ENCODE results near the gene PIK3IP1.
"Not testable (repeated sequence)": the region's sequence is repeated elsewhere in the genome, so short reads cannot be mapped to it uniquely, and the experiment has no call there.

Gene PIK3IP1, protein sequence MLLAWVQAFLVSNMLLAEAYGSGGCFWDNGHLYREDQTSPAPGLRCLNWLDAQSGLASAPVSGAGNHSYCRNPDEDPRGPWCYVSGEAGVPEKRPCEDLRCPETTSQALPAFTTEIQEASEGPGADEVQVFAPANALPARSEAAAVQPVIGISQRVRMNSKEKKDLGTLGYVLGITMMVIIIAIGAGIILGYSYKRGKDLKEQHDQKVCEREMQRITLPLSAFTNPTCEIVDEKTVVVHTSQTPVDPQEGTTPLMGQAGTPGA

DNA sequence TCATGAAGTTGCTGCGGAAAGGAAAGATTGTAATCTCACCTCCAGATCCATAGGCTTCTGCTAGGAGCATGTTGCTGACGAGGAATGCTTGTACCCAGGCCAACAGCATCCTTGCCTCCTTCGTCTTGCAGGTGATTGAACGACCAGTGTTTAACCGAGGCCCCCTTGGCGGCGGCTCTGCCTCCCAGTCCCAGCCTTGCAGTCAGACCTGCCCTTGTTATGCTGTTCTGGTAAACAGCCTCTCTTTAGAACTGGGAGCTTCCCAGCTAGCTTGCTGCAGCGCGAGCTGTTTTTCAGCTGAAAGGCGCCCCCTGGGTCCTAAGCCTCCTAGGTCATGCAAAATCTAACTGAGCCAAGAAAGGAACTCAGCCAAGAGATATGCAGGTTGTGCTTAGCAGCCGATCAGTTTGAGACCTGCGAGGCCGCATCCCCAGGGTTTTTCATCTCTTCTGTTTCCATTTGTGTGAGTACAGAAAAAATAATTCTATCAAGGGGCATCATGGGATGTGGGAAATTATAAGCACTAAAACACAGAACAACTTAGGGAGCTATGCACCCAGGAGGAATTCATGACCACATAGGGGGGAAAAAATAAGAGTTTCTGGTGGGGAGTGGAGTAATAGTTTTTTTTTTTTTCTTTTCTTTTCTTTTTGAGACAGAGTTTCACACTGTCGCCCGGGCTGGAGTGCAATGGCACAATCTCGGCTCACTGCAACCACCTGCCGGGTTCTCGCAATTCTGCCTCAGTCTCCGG, at the start of gene PIK3IP1:
PIK3IP1 (minus strand) TSS at position 253 of the 754 bp plus-strand sequence; CDS start at position 109, 144 bp downstream.
- DNase-seq (ENCODE audit: low spot score), result peak; percentile 74

DNA sequence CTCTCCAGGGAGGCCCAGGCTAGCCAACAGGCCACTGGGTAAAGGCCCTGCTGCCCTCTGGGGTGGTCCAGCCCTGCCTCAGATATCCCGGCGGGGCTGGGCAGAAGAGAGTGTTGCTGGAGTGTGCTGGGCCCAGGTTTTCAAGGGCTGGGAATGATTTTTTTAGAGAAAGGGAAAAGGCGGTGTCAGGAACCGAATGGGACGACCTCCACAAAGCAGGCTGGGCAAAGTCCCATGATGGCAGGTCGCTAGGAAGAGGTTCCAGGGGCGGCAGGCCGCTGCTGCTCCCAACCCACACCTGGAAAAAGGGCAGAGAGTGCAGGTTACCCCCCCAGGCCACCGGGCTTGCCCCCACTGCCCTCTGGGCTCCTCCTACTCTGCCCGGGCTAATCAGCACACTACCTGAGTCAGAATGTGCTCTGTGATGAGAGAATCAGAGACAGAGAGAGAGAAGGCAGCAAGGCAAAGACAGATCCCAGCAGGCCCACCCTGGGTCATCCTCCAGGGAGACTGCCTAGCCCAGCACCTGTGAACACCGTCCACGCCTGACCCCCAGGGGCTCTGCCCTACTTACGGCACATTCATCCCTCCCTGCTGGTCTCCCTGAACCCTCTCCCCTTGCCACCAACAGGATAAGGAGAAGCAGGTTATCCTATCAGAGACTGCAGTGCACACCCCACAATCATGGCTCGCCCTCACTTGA, 49.2 kb upstream of the PIK3IP1 start:
- no peak for DNase-seq (ENCODE audit: low spot score)

GRCh38 chr22:31340765-31341247, 48.5 kb upstream of the PIK3IP1 start:
- DNase-seq (ENCODE audit: low spot score), result no peak

GRCh38 chr22:31340360-31340759, 48.1 kb upstream of the PIK3IP1 start:
- no peak for DNase-seq (ENCODE audit: low spot score)

- DNase-seq (ENCODE audit: low spot score), result no peak
Observed at GRCh38 chr22:31339148-31339832, 47.0 kb upstream of the PIK3IP1 start.

DNA sequence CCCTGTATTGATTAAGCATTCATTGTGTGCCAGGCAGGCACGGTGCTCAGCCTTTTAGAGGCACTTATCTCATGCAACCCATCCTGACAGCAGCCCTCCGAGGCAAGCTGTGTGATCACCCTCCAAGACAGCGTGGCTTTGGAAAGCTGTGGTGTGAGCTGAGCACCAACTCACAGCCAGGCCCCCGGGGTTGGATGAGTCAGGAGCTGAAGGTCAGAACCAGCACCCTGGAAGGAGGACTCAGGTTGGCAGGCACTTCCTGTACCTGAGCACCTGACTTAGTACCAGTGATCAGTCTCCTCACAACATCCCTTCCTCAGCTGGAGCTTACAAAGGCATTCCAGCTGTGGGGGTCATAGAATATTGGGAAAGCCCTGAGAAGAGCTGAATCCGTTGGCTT, 44.9 kb upstream of the PIK3IP1 start:
- no peak for DNase-seq (ENCODE audit: low spot score)

GRCh38 chr22:31334329-31334728, 42.0 kb upstream of the PIK3IP1 start:
- DNase-seq (ENCODE audit: low spot score), result no peak

DNA sequence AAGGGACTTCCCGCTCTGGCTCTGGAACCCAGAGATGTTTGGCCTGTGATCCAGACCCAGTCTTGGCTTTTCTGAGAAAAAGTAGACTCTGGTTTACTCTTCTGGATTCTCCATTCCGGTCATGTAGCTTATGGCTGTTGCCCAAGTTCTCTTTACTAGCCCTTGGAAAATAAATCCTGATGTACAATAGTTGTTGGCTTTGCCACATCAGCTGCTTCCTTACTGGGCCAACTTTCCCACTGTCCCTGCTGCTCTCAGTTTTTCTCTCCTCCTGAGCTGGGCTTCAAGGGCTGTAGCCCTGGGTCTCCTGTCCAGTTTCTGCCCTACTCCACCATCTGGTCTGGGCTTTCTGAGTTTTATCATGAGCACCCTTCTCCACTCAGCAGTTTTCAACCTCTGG, 41.4 kb upstream of the PIK3IP1 start:
- no peak for DNase-seq (ENCODE audit: low spot score)

DNA sequence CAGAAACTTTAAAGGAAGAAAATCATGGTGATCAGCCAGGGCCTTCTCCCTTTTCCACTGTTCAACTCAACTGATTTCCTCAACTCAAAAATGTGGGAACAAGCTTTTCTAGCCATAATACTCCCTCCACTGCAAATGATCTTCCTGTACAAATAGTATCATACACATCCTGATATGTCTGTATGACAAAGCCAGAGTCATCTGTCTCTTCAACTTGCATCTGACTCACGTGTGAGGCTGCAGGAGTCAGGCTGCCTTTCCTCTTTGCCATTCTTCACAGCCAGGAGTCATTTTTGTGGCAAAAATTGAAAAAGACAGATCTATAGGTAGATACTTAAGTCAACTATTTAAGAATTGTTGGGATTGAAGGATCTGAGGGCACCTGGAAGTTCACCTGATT, 40.6 kb upstream of the PIK3IP1 start:
- DNase-seq (ENCODE audit: low spot score), result no peak

- DNase-seq (ENCODE audit: low spot score), result no peak
Observed at GRCh38 chr22:31332010-31332409, 39.7 kb upstream of the PIK3IP1 start.

- DNase-seq (ENCODE audit: low spot score), result peak; percentile 43
Observed at GRCh38 chr22:31329453-31330215, 37.3 kb upstream of the PIK3IP1 start.

DNA sequence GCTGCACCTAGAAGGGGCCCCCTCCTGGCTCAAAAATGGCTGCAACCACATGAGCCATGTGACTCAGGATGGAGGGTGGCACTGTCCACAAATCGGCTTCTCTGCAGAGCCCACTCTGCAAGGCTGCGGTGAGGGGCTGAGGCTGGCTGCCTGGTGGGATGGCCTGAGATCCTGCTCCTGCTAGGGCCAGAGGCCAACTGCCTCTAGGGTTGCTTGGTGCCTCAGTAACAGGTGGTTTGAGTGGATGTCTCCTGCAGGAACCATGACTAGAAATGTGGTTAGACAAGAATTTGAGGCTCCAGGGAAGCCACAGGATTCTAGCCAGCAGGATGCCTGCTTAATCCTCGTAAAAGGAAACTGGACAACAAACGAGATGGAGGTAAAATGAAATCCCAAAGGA, 36.7 kb upstream of the PIK3IP1 start:
- DNase-seq (ENCODE audit: low spot score), result no peak

DNA sequence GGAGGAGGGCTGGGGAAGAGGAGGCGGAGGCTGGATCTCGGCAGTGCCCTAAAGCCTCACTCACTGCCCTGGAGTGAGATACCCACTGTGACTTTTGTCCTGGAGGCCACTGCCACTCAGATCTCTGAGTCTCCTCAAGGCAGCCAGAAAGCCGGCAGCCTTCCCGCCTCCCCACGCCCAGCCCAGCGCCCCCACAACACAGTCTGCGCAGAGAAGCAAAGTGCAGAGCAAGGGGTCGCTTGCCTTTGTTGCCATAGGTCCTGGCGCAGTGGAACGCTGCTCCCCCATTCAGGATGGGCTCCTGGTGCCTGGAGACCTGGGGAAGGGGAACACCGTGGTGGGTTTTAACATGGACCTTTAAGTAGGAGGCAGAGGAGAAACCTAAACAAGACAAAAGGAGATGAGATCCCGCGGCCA, 36.3 kb upstream of the PIK3IP1 start:
- no peak for DNase-seq (ENCODE audit: low spot score)

GRCh38 chr22:31327806-31328543, 35.7 kb upstream of the PIK3IP1 start:
- DNase-seq (ENCODE audit: low spot score), result no peak

DNA sequence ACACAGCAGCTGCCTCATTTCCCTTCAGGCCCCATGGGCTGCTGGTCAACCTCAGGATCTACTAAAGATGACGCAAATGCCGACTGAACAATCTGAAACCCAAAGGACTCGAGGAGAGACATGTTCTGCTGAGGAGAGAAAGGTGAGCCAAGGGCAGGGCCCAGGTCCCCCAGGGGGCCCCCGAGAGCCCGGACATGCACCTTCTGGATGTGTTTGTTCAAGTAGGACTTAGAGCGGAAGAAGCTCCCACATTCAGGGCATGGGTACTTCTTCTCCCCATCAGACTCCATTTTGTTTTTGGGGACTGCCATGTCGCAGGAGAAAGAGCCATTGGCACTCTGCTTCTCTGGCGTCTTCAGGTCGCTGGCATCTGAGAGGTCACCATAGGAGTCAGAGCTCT, 34.6 kb upstream of the PIK3IP1 start:
- no peak for DNase-seq (ENCODE audit: low spot score)

GRCh38 chr22:31323578-31324550, 31.6 kb upstream of the PIK3IP1 start:
- DNase-seq (ENCODE audit: low spot score), result no peak

- DNase-seq (ENCODE audit: low spot score), result peak; percentile 31
Observed at GRCh38 chr22:31321421-31321820, 29.1 kb upstream of the PIK3IP1 start.

GRCh38 chr22:31314220-31314619, 21.9 kb upstream of the PIK3IP1 start:
- not testable (repeated sequence) for DNase-seq (ENCODE audit: low spot score)

- DNase-seq (ENCODE audit: low spot score), result peak; percentile 69
Observed at GRCh38 chr22:31313366-31314147, 21.3 kb upstream of the PIK3IP1 start.
